K562 (cell line): ENCODE results near the gene SPDL1. TPM values are rescaled to one million over a fixed set of nuclear protein-coding genes. Genes with fewer than 3 reads are reported as not detected.

ENCODE experiments used
- ATAC-seq: fragments of 200-7000 bp; cut with Tn5 transposase; 3 replicates; pipeline ENCODE4 v1.9.1; 2020; ENCODE audit warnings: moderate library complexity
- BruUV-seq: library from RNA; stranded (reverse); fragments of 400-500 nt; replicated peaks from 2 replicates; lab custom pipeline; 2021; lab: Mats Ljungman, UMichigan
- CTCF ChIA-PET: fragments of 300-600 bp; formaldehyde crosslinking; extraction: SDS; loops from one replicate; lab custom pipeline; 2021; ENCODE audit warnings: low intra/inter-chr PET ratio; lab: Yijun Ruan, JAX
- POLR2A ChIA-PET: fragments of 300-600, 350-650 bp; sonication (Branson Sonifier 250); formaldehyde crosslinking; extraction: SDS; loops from one replicate; lab custom pipeline; 2021; ENCODE audit warnings: antibody characterized with exemption, inconsistent platforms; lab: Yijun Ruan, JAX
- DNase-seq, 4 experiments: peaks; one replicate each; pipeline versions ENCODE4 v3.0.0 to v3.0.0-alpha.2; 2011 to 2018; ENCODE audit warnings: low spot score in 3 of 4, mixed read lengths in 3 of 4; ENCODE audit errors: extremely low read depth in 1 of 4
- FAIRE-seq: peaks from 2 replicates; lab custom pipeline; 2011; peaks lifted over from hg19 to GRCh38; lab: Jason Lieb, UNC
- H2AFZ ChIP-seq: 2 replicates; pipeline ENCODE4 v1.6.0; 2011; ENCODE audit warnings: low read depth, low read length, control low read depth, inconsistent platforms
- H3K27ac ChIP-seq: fragments of 200-600 bp; 3 replicates; pipeline ENCODE4 v1.8.0; 2011; ENCODE audit warnings: low read depth, mild to moderate bottlenecking, control low read depth, inconsistent platforms, low read length, moderate library complexity, mixed read lengths; ENCODE audit errors: extremely low read depth
- H3K27me3 ChIP-seq, 2 experiments: fragments of 300-600 bp in 1 of 2; 2 replicates in 1 of 2; 3 replicates in 1 of 2; pipeline versions ENCODE4 v1.6.0 to v1.8.0; 2011; ENCODE audit warnings: inconsistent platforms in 2 of 2, low read length in 2 of 2, mild to moderate bottlenecking in 1 of 2, mixed read lengths in 1 of 2, moderate library complexity in 1 of 2; ENCODE audit not compliant: control insufficient read depth in 2 of 2, insufficient read depth in 2 of 2
- H3K36me3 ChIP-seq: fragments of 300-600 bp; 3 replicates; pipeline ENCODE4 v1.8.0; 2011; ENCODE audit warnings: mild to moderate bottlenecking, low read length, inconsistent platforms; ENCODE audit not compliant: control insufficient read depth, insufficient read depth
- H3K4me1 ChIP-seq, 2 experiments: fragments of 200-600 bp in 1 of 2; replicated peaks in 1 of 2; 2 replicates in 1 of 2; 3 replicates in 1 of 2; pipeline versions ENCODE4 v1.5.1 to v1.8.0; 2011; ENCODE audit warnings: inconsistent platforms in 2 of 2, low read length in 2 of 2, mild to moderate bottlenecking in 1 of 2, mixed read lengths in 1 of 2, moderate library complexity in 1 of 2; ENCODE audit not compliant: control insufficient read depth in 2 of 2, insufficient read depth in 2 of 2
- H3K4me2 ChIP-seq: 2 replicates; pipeline ENCODE4 v1.6.1; 2011; ENCODE audit warnings: low read length, control low read depth, inconsistent platforms, mixed read lengths; ENCODE audit not compliant: insufficient read depth
- H3K4me3 ChIP-seq: fragments of 200-600 bp; sonication (generic), shearing (Covaris generic); 2 replicates; pipeline ENCODE4 v1.5.1; 2016; ENCODE audit warnings: control low read depth, inconsistent platforms
- H3K79me2 ChIP-seq: fragments of 200-600 bp; 3 replicates; pipeline ENCODE4 v1.8.0; 2011; ENCODE audit warnings: low read length, inconsistent platforms; ENCODE audit not compliant: control insufficient read depth, insufficient read depth
- H3K9ac ChIP-seq, 2 experiments: 2 replicates each; pipeline versions ENCODE4 v1.6.0 to v1.6.1; 2011; ENCODE audit warnings: low read depth in 2 of 2, low read length in 2 of 2, control low read depth in 1 of 2, inconsistent platforms in 1 of 2, mild to moderate bottlenecking in 1 of 2, mixed read lengths in 1 of 2; ENCODE audit not compliant: insufficient read depth in 1 of 2
- H3K9me1 ChIP-seq: one replicate; pipeline ENCODE4 v1.6.0; 2011; ENCODE audit warnings: inconsistent platforms, mild to moderate bottlenecking, low read length, moderate library complexity; ENCODE audit not compliant: control insufficient read depth, insufficient read depth
- H3K9me3 ChIP-seq: replicated peaks from 2 replicates; pipeline ENCODE4 v1.5.1; 2011; ENCODE audit warnings: low read depth, low read length, inconsistent platforms; ENCODE audit not compliant: control insufficient read depth, insufficient read depth
- H4K20me1 ChIP-seq: replicated peaks from 2 replicates; pipeline ENCODE4 v1.6.1; 2011; ENCODE audit warnings: low read length, inconsistent platforms, mixed read lengths; ENCODE audit not compliant: control insufficient read depth, insufficient read depth
- ARNT ChIP-seq, 2 experiments: fragments of 450-650 bp; IDR thresholded peaks; 2 replicates each; pipeline ENCODE4 v1.6.1; 2016; ENCODE audit warnings: mild to moderate bottlenecking in 1 of 2
- CTBP1 ChIP-seq: fragments of 450-650 bp; IDR thresholded peaks from 2 replicates; pipeline ENCODE4 v1.6.1; 2016; ENCODE audit warnings: borderline replicate concordance
- ELF2 ChIP-seq: fragments of 250-450 bp; sonication (Bioruptor Pico); IDR thresholded peaks from 2 replicates; pipeline ENCODE4 v1.5.0; 2021; ENCODE audit warnings: mild to moderate bottlenecking
- KDM4B ChIP-seq, 2 experiments: fragments of 450-650 bp in 1 of 2; sonication (generic) in 1 of 2; IDR thresholded peaks; 2 replicates each; pipeline ENCODE4 v1.6.1; 2016 to 2017; ENCODE audit warnings: borderline replicate concordance in 2 of 2, antibody characterized with exemption in 1 of 2, low read depth in 1 of 2, mild to moderate bottlenecking in 1 of 2
- POLR2A ChIP-seq: fragments of 450-650 bp; conservative IDR thresholded peaks from 2 replicates; pipeline ENCODE4 v1.6.1; 2016
- POLR3G ChIP-seq: IDR thresholded peaks from 2 replicates; pipeline ENCODE4 v1.6.1; 2011; ENCODE audit not compliant: insufficient read length, insufficient replicate concordance; ENCODE audit errors: extremely low read depth
- RBM22 ChIP-seq: fragments of 200-400 bp; formaldehyde crosslinking; IDR thresholded peaks from 2 replicates; pipeline ENCODE4 v1.6.1; 2018; ENCODE audit warnings: low read length, low read depth; ENCODE audit not compliant: poor library complexity, severe bottlenecking
- TAF9B ChIP-seq: fragments of 450-650 bp; IDR thresholded peaks from 2 replicates; pipeline ENCODE4 v1.6.1; 2018; ENCODE audit warnings: mild to moderate bottlenecking; ENCODE audit not compliant: partially characterized antibody
- TBL1XR1 ChIP-seq, 2 experiments: IDR thresholded peaks; 2 replicates each; pipeline ENCODE4 v1.6.1; 2012; ENCODE audit warnings: improper control_type of control experiment in 2 of 2, low read length in 2 of 2, mild to moderate bottlenecking in 1 of 2
- ZNF507 ChIP-seq: conservative IDR thresholded peaks from 2 replicates; pipeline ENCODE4 v1.6.1; 2017; ENCODE audit warnings: missing genetic modification characterization, missing compliant biosample characterization
- WGBS: fragments of 100-300 bp; shearing (Covaris generic); methylation state at CpG from one replicate; pipeline ENCODE4 v1.1.6; 2016; ENCODE audit warnings: low coverage, mixed read lengths; ENCODE audit not compliant: insufficient coverage; ENCODE audit errors: missing lambda C conversion rate; 5-methylcytosine and 5-hydroxymethylcytosine counted together
- in situ Hi-C: fragments of 300-500 bp; cut with MboI; formaldehyde crosslinking; loops from 4 replicates; pipeline ENCODE4 v1.15.0; 2018; ENCODE audit warnings: inconsistent platforms, mixed read lengths
- intact Hi-C: fragments of 100-400 bp; cut with micrococcal nuclease; formaldehyde crosslinking; loops from 2 replicates; pipeline ENCODE4 v1.14.2; 2022
- polyA plus RNA-seq, 8 experiments: library from polyadenylated mRNA; depleted of rRNA in 4 of 8; stranded (reverse) in 5 of 8; unstranded in 3 of 8; fragments of >200 nt; fragmentation: Nextera tagmentation in 2 of 8; fragmentation: Illumina TruSeq in 1 of 8; extraction: Ambion mirVana in 2 of 8; extraction: Trizol in 1 of 8; gene quantifications; 2 replicates each; pipeline versions ENCODE4 v1.2.1 to v1.2.3, GENCODE V29; 2011 to 2014; ENCODE audit warnings: inconsistent platforms in 1 of 8, missing spikeins in 1 of 8
- total RNA-seq, 7 experiments: library from RNA; depleted of rRNA in 6 of 7; stranded (reverse); fragments of >200 nt in 6 of 7; fragmentation: Illumina TruSeq in 2 of 7; extraction: Trizol in 2 of 7; gene quantifications; 2 replicates each; pipeline versions ENCODE4 v1.2.1 to v1.2.3, GENCODE V29; 2011 to 2021; ENCODE audit warnings: low replicate concordance in 1 of 7

SPDL1 gene
- total and polyA plus RNA-seq, 9 of the 15 experiments (the other 6 are each of a cell fraction or from before 2014, with no cell fraction given), result 32.4 to 59.6 (median 49.0) TPM

DNA sequence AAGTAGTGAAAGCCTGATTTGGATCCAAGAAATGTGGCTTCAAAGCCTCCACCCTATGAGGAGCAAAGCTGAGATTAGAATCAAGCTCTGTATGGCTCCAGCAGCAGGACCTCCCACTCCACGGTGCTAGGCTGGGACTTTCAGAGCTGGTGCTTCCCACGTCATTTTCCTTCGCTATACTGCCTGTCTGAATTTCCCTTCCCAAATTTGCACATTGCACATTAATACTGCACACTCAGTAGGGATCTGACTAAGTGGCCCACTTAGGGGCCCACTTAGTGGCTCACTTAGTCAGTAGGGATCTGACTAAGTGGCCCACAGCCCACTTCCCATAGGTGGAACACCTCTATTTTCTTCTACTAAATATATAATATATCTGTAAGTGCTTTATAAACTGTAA lies 14.1 kb upstream of the SPDL1 start:
- no peak overlapping the region for H2AFZ ChIP-seq
- H3K4me2 ChIP-seq, result no peak overlapping the region
- FAIRE-seq, result no peak
- H3K9me3 ChIP-seq, result no peaks in the 10 kb centered on the region
- WGBS, result 0% methylated on average over 3 of the region's 3 CpGs
- intact Hi-C loops (no loop called here), in situ Hi-C loops (loop anchor here (10.0 kb wide), 1 partner anchor 585 kb away; no protein-coding TSS in a partner anchor)
- no peaks in the 10 kb centered on the region for H3K4me1 ChIP-seq
- TF ChIP-seq KDM4B (IDR thresholded peaks at IDR 0.05; ENCODE audit: borderline replicate concordance in 2 of 2, low read depth in 1 of 2) (no peak), TBL1XR1 (IDR thresholded peaks at IDR 0.05; ENCODE audit: low read length in 2 of 2) (no peak), CTBP1 (no peak), POLR3G (no peak), ARNT (IDR thresholded peaks at IDR 0.05) (no peak), POLR2A (no peak), ELF2 (no peak), TAF9B (no peak), ZNF507 (tag) (no peak), RBM22 (no peak)
- ChIA-PET CTCF (no interaction called here), POLR2A (no interaction called here)
- no peaks in the 10 kb centered on the region for H3K79me2 ChIP-seq
- no peaks in the 10 kb centered on the region for H3K36me3 ChIP-seq
- H3K9me1 ChIP-seq, result no peaks in the 10 kb centered on the region
- no peak overlapping the region for H3K9ac ChIP-seq
- no peak overlapping the region for H3K4me3 ChIP-seq
- no TSS peak for BruUV-seq
- DNase-seq, result no peak
- ATAC-seq, result no peak
- H4K20me1 ChIP-seq, result no peaks in the 10 kb centered on the region
- peaks cover 0 to 2% of the 10 kb centered on the region in 2 experiments; a peak in 1 of 5 replicates for H3K27me3 ChIP-seq
- H3K27ac ChIP-seq, result no peak overlapping the region
